ENCODE measurements around the gene IARS2.
"Not testable (repeated sequence)": the region's sequence is repeated elsewhere in the genome, so short reads cannot be mapped to it uniquely, and the experiment has no call there.

Gene IARS2

DNA sequence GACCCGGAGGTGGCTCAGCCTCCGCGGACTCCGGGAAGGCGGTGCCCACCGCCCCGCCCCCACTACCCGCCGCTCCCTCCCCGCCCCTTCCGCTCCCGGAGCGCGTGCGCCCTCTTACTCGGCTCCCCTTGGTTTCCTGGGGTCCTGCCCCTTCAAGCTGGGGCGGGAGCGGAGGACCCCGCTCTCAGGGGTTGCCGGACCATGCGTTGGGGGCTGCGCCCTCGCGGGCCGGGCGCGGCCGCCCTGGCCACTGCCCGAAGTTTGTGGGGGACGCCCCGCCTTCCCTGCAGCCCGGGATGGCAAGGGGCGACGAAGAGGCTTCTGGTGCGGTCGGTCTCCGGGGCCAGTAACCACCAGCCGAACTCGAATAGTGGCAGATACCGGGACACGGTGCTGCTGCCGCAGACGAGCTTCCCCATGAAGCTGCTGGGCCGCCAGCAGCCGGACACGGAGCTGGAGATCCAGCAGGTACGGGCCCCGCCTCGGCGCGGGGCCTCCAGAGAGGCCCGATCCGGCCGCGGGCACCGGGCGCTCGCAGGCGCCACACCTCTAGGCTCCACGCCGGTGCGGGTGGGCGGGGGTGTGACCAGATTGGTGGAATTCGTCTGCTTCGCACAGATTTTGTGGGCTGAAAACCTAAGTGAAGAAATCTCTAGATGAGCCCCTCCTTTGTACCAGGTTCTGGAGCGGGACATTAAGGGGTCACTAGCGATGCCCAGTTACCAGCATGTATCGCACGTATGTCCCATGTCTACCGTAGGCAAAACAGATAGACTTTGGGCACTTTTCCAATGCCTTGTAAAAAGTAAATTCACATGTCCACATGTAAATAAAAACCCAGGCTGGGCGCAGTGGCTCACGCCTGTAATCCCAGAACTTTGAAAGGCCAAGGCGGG is at the start of gene IARS2:
IARS2 (plus strand) TSS at position 117 of the 896 bp plus-strand sequence; CDS start at position 202, 85 bp downstream.
- DNase-seq = peak; percentile 93

DNA sequence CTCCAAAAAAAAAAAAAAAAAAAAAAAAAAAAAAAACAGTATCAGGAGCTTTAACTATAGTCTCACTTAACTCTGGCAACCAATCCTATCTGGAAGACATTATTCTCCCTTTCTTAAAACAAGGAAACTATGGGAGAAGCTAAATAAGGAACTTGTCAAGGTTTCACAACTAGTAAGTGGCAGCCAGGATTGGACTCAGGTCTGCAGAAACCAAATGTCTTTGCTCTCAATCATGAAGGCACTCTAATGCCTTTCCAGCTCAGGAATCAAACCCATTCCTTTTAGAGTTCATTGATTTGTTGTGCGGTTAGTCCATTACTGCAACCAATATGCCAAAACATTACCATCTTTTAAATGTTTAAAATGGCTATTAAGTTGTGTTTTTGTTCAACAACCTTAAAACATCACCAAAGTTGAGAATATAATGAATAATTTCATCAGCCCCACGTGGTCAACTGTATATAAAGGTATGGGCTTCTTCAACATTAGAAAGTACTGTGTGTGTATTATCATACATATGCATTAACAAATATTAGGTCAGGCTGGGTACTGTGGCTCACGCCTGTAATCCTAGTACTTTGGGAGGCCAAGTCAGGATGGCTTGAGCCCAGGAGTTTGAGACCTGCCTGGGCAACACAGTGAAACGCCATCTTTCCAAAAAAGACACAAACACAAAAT is 49.1 kb upstream of the IARS2 start:
- peak; percentile 6 for DNase-seq

DNA sequence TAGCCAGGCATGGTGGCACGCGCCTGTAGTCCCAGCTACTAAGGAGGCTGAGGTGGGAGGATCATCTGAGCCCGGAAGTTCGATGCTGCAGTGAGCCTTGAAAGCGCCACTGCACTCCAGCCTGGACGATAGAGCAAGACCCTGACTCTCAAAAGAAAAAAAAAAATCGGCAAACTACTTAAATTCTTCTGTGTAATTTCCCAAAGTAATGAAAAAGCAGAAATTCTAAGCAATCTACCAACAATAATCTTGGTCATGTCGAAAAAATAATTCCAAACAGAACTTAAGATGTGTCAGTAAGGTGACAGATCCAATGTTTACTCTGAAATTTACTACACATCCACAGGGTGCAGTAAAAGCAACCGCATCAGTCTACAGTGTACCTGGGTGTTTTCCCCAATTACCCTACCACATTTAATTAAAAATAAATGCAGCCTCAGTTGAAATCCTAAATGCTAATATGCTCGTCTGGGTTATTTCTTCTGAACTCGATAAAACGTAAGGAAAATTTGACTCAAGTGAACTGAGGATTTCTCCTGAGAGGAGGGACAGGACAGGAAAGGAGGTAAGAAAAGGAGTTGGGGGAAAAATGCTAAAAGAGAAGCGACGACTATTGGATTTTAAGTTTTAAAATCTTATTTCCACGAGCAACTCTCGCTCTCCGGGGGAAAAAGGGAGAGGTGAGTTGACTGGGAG is 48.4 kb upstream of the IARS2 start:
- DNase-seq = no peak

DNA sequence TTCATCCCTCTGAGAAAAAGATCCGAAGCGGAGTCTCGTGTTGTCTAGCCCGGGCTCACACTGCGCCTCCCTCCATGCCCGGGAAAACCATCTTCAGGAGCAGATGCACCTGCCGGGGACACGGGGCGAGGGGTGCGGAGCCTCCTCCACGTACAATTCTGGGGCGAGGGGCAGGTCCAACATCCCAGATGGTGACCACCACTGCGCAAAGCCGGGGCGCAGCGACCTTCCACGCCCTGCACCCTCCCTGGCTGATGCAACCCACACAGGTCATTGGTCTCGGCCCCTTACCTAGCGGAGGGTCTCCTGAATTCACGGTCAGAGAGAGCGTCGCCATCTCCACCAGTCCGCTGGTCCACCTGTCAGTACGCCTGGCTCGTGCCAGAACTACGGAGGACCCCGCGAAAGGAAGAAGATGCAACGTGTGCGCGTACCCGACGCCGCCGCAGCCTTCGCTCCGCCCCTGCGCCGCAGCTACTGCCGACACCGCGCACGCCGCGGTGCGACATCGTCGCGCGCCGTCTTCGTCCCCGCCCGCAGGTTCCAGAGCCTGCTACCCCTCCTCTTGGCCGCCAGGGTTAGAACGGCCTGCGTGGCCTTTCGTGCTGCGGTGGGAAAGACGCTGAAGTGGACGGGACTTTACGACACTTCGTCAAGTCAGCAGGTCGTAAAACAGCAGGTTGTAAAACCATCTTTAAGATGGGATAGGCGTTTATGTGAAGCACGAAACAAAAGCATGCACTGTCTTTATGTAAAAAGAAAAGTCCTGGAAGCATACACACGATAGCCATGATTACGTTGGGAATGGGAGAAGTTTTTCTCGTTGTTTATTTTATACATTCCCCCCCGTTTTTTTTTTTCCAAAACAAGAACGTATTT is 47.6 kb upstream of the IARS2 start, which contains the start of gene EPRS1:
EPRS1 (minus strand) TSS at position 454 of the 879 bp plus-strand sequence; CDS start at position 337, 117 bp downstream.
- peak; percentile 96 for DNase-seq

DNA sequence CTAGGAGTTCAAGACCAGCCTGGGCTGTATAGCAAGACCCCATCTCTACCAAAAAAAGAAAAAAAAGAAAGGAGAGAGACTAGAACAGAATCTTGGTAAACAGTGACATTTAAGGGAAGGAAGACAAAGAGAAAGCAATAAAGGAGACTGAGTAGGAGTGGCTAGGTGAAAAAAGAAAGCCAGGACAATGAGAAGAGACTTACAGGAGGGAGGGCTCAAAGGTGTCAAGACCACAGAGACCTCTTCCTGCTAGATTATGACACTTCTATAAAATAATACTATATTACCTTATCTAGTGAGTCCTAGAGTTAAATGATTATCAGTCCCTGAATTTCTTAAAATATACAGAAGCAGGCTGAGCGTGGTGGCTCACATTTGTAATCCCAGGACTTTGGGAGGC is 37.6 kb upstream of the IARS2 start:
- no peak for DNase-seq

DNA sequence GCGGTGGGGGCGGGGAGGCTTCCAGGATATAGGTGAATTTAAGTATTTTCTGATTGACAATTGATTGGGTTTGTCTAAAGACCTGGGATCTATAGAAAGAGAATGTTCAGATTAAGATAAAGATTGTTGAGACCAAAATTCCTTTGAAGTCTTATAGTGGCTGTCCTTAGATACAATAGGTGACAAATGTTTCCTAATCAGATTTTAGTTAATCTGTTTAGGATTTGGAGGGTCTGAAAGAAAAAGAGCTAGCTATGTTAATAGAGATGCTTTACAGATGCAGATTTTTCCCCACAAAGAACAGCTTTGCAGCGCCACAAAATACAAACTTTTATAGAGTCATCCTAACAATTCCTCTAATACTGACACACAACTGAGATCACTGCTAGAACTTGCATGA is 33.1 kb upstream of the IARS2 start:
- no peak for DNase-seq

DNA sequence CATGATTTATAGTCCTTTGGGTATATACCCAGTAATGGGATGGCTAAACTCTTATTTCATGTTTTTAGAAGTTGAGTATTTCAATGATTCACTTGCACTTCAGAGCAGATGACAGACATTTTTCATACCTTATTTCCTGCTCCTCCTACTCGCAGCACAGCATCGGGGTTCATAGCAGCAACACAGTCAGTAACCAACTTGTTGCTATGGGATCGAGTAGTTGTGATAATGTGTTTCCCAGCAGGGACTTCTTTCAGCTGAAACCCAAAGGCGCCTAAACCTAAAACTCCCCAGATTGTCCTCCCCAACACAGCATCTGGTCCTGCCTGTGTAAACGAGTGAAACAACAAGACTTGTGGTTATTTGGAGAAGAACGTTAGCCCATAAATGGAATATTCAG is 31.3 kb upstream of the IARS2 start:
- DNase-seq = no peak

DNA sequence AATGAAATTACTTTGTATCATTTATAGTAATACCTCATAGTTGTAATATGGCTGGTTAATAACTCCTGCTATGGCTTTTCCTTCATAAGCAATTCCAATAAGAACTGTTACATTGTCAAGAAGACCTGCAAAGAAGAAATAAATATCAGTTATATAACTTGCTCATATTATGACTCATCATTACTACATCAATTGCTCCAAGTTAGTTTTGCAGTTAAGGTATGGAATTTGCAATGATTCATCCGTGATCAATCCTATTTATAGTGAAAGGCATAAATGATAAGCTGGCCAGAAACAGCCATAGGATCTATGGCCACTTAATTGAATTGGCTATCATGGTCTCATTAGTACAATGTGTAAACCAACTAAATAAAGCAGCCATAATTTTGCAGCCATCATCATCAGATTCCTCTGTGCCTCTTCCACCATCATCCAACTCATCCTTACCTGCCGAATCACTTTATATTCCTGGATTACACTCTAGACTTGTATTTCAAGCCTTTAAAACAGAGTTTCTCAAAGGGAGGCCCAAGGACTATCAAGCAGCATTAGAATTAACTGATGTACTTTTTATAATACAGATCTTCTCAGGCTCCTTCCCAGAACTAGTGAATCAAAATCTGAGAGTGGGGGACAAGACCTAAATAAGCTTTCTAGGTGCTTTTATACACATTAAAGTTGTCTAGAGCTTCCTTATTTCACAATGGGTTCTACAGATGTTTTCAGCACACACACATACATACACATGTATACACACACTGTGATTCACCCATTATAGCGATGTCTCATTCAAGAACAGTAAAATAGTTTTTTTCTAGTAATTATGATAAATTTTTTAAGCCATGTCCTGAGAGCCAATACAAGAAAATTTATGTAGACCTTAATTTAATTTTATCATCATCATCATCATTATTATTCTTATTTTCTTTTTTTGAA is 26.4 kb upstream of the IARS2 start:
- DNase-seq = no peak

DNA sequence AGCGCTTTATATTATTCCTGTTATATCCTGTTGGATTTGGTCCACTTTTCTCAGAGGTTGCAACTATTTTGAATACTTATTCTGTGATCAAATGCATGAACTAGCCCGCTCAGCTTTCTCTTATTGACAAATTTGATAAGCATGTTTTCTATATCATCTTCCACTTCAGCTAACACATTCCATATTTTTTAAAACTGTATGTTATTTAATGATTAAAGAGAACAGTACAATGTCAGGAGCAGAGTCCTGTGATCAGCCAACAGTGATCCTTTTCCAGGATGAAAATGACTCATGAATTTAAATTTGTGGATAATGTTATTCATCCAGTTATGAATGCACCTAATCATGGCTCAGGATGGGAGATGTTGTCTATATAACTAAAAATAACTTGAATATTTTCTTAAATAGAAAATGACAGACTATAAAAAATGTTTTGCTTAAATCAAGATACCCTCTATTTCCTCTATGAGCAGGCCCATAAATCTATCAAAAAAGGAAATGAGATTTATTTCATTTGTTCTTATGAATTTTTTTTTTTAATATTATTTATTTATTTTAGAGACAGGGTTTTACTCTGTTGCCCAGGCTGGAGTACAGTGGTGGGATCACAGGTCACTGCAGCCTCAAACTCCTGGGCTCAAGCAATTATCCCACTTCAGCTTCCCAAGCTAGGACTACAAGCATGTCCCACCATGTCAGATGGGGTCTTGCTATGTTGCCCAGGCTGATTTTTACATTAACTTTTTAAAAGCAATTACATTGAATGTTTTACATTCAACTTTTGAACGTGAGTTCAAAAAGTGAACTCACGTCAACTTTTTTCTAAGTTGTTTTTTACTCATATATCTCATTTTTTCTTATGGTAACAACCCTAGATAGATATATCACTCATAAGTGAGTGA is 16.8 kb upstream of the IARS2 start:
- DNase-seq = no peak

DNA sequence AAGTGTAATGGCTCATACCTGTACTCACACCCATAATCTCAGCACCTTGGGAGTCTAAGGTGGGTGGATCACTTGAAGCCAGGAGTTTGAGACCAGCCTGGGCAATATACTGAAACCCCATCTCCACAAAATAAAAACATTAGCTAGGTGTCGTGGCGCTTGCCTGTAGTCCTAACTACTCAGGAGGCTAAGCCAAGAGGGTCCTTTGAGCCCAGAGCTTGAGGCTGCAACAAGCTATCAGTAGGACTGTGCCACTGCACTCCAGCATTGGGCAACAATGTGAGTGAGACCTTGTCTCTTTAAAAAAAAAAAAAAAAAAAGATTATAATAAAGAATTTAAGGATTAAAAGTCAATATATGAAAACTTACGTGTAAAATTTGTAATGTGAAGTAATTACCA is 16.0 kb upstream of the IARS2 start:
- DNase-seq = no peak

DNA sequence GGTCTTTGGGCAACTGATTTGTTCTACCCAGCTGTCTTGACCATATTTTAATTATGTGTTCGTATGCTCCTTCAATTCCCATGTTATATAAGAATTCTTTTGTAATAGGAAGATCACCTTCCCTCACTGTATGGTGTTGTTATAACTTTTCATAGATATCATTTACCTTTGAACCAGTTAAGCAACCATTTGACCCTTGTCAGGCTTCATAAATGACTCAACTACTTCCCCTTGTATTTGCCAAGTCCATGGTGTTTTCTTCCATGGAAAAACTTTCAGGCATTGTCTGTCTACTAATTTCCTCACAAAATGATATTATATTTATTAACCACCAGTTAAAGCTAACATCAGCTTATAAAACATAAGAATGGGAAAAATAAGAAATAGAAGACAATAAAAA is 9.5 kb upstream of the IARS2 start:
- no peak for DNase-seq

DNA sequence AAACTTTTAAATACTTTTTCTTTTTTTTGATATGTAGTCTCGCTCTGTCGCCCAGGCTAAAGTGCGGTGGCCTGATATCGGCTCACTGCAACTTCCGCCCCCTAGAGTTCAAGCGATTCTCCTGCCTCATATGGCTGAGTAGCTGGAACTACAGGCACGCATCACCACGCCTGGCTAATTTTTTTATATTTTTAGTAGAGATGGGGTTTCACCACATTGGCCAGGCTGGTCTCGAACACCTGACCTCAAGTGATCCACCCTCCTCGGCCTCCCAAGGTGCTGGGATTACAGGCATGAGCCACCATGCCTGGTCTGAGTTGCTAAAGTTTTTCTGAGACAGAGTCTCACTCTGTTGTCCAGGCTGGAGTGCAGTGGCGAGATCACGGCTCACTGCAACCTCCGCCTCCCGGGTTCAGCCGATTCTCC is 7.7 kb upstream of the IARS2 start:
- DNase-seq = not testable (repeated sequence)

DNA sequence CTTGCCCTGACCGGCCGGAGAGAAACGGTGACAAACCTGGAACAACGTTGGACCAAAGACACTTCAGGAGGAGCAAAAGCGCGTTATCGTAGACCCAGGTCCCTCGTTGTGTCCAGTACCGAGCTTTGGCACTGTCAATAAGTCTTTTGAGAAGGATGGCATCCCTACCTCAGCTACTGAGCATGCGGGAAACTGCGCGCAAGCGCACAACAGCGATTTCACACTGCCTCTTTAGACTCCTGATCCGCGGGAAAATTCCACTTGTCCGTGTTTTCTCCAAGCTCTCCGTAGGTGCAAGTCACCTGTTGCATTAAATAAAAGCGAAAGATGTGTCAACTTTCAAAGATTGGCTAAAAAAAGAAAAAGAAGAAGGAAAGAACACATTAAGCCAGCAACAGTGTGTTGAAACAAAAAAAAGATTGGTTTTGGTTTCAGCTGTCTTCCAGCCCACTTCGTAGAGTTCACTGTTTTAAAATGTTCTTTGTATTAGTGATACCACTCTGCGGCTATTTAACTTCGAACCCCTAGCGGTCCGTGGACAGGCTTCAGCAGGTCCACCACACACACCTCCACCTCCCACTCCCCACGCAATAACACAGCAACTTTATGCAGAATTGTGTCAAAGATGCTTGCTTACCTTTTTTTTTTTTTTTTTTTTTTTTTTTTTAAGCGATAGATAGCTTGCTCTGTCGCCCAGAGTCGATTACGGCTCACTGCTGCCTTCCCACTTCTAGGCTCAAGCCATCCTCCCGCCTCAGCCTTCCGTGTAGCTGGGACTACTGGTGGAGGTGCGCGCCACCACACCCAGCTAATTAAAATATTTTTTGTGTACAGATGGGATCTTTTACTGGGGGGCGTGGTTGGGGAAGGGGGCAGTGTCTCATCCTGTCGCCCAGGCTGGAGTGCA is 4.0 kb upstream of the IARS2 start, which contains the start of gene BPNT1:
BPNT1 (minus strand) TSS at position 139 of the 907 bp plus-strand sequence. CDS start 9,942 bp downstream, outside the sequence.
- DNase-seq = peak; percentile 99

DNA sequence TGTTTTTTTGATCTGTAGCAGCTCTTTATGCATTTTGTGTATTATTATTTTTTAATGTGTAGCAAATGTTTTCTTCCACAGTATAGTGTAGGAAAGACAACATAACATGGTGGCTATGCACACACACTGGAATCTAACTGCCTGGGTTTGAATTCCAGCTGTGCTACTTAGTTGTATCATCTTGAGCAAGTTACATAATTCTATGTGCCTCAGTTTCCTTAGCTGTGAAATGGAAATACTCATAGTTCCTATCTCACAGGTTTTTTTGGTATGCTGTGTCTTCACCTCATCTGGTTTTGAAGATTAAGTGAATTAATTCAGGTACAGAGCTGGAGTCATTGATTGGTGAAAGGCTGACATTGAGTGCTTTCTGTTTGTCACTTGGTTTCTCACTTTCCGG is 1.2 kb upstream of the IARS2 start:
- no peak for DNase-seq

DNA sequence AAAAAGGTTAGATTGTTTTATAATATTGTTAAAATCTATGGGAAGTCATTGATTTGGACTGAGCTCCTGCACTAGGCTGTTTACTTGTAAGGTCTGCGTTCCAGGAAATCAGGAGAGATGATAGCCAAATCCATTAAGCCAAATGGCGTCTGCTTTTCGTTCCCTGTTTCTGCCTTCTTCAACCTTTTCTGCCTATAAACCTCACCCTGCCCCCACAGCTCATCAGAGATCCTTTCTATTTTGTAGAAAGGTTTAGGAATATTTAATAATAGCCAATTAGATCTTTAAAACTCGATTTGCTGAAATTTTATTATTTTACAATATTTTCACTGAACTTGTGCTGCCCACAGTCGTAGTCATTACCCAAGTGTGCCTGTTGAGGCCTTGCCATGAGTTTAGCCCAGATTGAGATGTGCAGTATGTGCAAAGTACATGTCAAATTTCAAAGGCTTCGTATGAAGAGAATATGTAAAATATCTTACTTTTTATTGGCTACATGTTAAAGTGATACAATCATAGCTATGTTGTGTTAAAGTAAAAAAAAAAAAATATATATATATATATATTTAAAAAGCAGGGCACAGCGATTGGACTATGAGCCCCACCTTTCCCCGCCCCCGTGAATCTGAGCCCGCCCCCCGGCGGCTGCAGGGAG is 444 bp upstream of the IARS2 start:
- DNase-seq = no peak

DNA sequence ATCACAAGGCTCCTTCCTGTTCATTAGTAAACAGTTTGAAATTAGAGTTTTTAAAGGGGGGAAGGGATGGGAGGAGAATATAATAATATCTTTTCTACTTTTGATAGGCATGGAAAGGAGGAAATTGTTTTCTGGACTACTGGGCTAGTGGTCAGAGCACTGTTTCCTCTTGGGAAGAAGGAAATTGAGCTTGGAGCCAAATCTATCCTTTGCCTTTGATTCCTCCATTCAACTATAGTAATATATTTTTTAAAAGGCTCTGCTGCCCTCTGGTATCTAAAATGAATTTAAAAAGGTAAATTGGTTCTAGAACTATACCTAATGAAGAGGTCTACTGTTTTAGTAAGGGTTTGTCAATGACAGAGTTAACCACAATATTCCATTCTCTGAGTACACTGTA is 5.9 kb downstream of the IARS2 start:
- no peak for DNase-seq

DNA sequence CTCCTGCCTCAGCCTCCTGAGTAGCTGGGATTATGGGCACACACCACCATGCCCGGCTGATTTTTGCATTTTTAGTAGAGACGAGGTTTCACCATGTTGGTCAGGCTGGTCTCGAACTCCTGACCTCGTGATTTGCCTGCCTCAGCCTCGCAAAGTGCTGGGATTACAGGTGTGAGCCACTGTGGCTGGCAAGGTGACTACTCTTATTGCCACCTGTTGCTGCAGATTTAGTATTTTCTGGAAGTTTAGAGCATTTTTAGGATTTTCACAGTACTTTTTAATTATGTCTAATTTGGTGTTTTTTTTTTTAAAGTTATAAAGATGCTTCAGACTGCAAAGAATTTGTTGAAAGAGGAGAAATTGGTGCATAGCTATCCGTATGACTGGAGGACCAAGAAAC is 16.5 kb downstream of the IARS2 start:
- DNase-seq = not testable (repeated sequence)

DNA sequence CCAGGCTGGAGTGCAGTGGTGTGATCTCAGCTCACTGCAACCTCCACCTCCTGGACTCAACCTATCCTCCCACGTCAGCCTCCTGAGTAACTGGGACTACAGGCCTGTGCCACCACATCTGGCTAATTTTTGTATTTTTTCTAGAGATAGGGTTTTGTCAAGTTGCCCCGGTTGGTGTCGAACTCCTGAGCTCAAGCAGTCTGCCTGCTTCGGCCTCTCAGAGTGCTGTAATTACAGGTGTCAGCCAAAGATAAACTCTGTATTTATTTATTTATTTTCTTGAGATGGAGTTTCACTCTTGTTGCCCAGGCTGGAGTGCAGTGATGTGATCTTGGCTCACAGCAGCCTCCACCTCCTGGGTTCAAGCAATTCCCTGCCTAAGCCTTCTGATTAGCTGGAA is 18.7 kb downstream of the IARS2 start:
- not testable (repeated sequence) for DNase-seq
